ENCODE data around the gene PYURF. TPM values are rescaled to one million over a fixed set of nuclear protein-coding genes. Genes with fewer than 3 reads are reported as not detected.

Gene PYURF
- total RNA-seq, 2 experiments from 2014 or later = 37.0 to 47.5 TPM

GRCh38 chr4:88527787-88528186 lies 4.2 kb upstream of the PYURF start:
- DNase-seq = no peak
- H3K27me3 Mint-ChIP-seq = no peaks in the 10 kb centered on the region
- H3K27ac Mint-ChIP-seq = no peak overlapping the region
- H3K4me3 Mint-ChIP-seq = no peak overlapping the region
- H3K9me3 Mint-ChIP-seq = no peaks in the 10 kb centered on the region
- peaks cover 1% of the 10 kb centered on the region for H3K36me3 Mint-ChIP-seq (ENCODE audit: low read depth)
- POLR2A ChIA-PET = no interaction called here
- H3K4me1 Mint-ChIP-seq = peaks cover 31% of the 10 kb centered on the region
- CTCF ChIA-PET = interaction anchor here (1.5 to 4.7 kb wide), 3 partner anchors 9 to 12 kb away, joined by 4 to 14 read pairs (median 10); no protein-coding TSS in a partner anchor

- Mint-ChIP-seq H3K9me3 (no peaks in the 10 kb centered on the region), H3K4me1 (peaks cover 43% of the 10 kb centered on the region), H3K4me3 (no peak overlapping the region), H3K36me3 (ENCODE audit: low read depth) (peaks cover 9% of the 10 kb centered on the region), H3K27me3 (no peaks in the 10 kb centered on the region), H3K27ac (no peak overlapping the region)
- POLR2A ChIA-PET = interaction anchor here (0.6 kb wide), 2 partner anchors 243 to 246 kb away, joined by 3 read pairs; no protein-coding TSS in a partner anchor
- CTCF ChIA-PET = interaction anchor here (0.6 to 3.0 kb wide), 7 partner anchors 10 to 628 kb away, joined by 3 to 10 read pairs (median 5); no protein-coding TSS in a partner anchor
- no peak for DNase-seq
Measured at GRCh38 chr4:88526221-88526815, 2.7 kb upstream of the PYURF start.

- Mint-ChIP-seq H3K27me3 (no peaks in the 10 kb centered on the region), H3K9me3 (no peaks in the 10 kb centered on the region), H3K27ac (peak overlapping the region; percentile 84), H3K4me1 (peaks cover 47% of the 10 kb centered on the region), H3K36me3 (ENCODE audit: low read depth) (peaks cover 19% of the 10 kb centered on the region), H3K4me3 (peak overlapping the region; percentile 92)
- ChIA-PET POLR2A (no interaction called here), CTCF (interaction anchor here (0.7 to 2.0 kb wide), 5 partner anchors 12 to 476 kb away, joined by 3 to 5 read pairs (median 3); no protein-coding TSS in a partner anchor)
- DNase-seq = no peak
Measured at GRCh38 chr4:88524171-88524570, 595 bp upstream of the PYURF start.

- Mint-ChIP-seq H3K27me3 (no peaks in the 10 kb centered on the region), H3K36me3 (ENCODE audit: low read depth) (peaks cover 19% of the 10 kb centered on the region), H3K4me1 (peaks cover 42% of the 10 kb centered on the region), H3K27ac (peak overlapping the region; percentile 91), H3K9me3 (no peaks in the 10 kb centered on the region), H3K4me3 (peak overlapping the region; percentile 92)
- CTCF ChIA-PET = interaction anchor here (0.8 to 1.4 kb wide), 5 partner anchors 17 to 244 kb away, joined by 3 read pairs; no protein-coding TSS in a partner anchor
- peak; percentile 20 for DNase-seq
- POLR2A ChIA-PET = no interaction called here
Measured at GRCh38 chr4:88522702-88523324, 763 bp downstream of the PYURF start.

GRCh38 chr4:88518911-88519310 lies 4.7 kb downstream of the PYURF start:
- H3K9me3 Mint-ChIP-seq = no peaks in the 10 kb centered on the region
- CTCF ChIA-PET = interaction anchor here (6.0 kb wide), 1 partner anchor 302 kb away, joined by 44 read pairs; no protein-coding TSS in a partner anchor

GRCh38 chr4:88517825-88518224 lies 5.8 kb downstream of the PYURF start:
- CTCF ChIA-PET = interaction anchor here (6.0 kb wide), 1 partner anchor 301 kb away, joined by 44 read pairs; no protein-coding TSS in a partner anchor
- Mint-ChIP-seq H3K4me1 (peaks cover 16% of the 10 kb centered on the region), H3K4me3 (no peak overlapping the region), H3K27ac (no peak overlapping the region), H3K36me3 (ENCODE audit: low read depth) (peaks cover 18% of the 10 kb centered on the region), H3K27me3 (no peaks in the 10 kb centered on the region), H3K9me3 (no peaks in the 10 kb centered on the region)
- POLR2A ChIA-PET = no interaction called here
- no peak for DNase-seq

More at GRCh38 chr4:88518911-88519310, 4.7 kb downstream of the PYURF start:
- no peak for DNase-seq
- POLR2A ChIA-PET = no interaction called here
- no peak overlapping the region for H3K4me3 Mint-ChIP-seq
- no peaks in the 10 kb centered on the region for H3K27me3 Mint-ChIP-seq
- H3K27ac Mint-ChIP-seq = no peak overlapping the region
- H3K4me1 Mint-ChIP-seq = peaks cover 17% of the 10 kb centered on the region
- H3K36me3 Mint-ChIP-seq (ENCODE audit: low read depth) = peaks cover 19% of the 10 kb centered on the region

- no peaks in the 10 kb centered on the region for H3K9me3 Mint-ChIP-seq
- peaks cover 5% of the 10 kb centered on the region for H3K4me1 Mint-ChIP-seq
- POLR2A ChIA-PET = interaction anchor here (0.6 kb wide), 1 partner anchor 464 kb away, joined by 3 read pairs; no protein-coding TSS in a partner anchor
- H3K36me3 Mint-ChIP-seq (ENCODE audit: low read depth) = peaks cover 12% of the 10 kb centered on the region
- H3K27me3 Mint-ChIP-seq = no peaks in the 10 kb centered on the region
- DNase-seq = no peak
- CTCF ChIA-PET = interaction anchor here (1.2 to 6.0 kb wide), 3 partner anchors 10 to 305 kb away, joined by 3 to 44 read pairs (median 4); no protein-coding TSS in a partner anchor
- no peak overlapping the region for H3K4me3 Mint-ChIP-seq
- H3K27ac Mint-ChIP-seq = no peak overlapping the region
Measured at GRCh38 chr4:88516746-88517145, 6.8 kb downstream of the PYURF start.

GRCh38 chr4:88514557-88515511 lies 8.7 kb downstream of the PYURF start:
- no peak for DNase-seq
- Mint-ChIP-seq H3K4me3 (no peak overlapping the region), H3K27me3 (peaks cover 5% of the 10 kb centered on the region), H3K36me3 (ENCODE audit: low read depth) (no peaks in the 10 kb centered on the region), H3K9me3 (no peaks in the 10 kb centered on the region), H3K4me1 (no peaks in the 10 kb centered on the region), H3K27ac (no peak overlapping the region)
- ChIA-PET POLR2A (no interaction called here), CTCF (interaction anchor here (0.6 to 6.0 kb wide), 22 partner anchors 8 to 910 kb away, joined by 3 to 44 read pairs (median 3); partner anchors contain the start of genes HERC6 and PPM1K)

GRCh38 chr4:88511236-88511635 lies 12.3 kb downstream of the PYURF start:
- H3K27me3 Mint-ChIP-seq = peaks cover 5% of the 10 kb centered on the region
- H3K9me3 Mint-ChIP-seq = no peaks in the 10 kb centered on the region
- no peaks in the 10 kb centered on the region for H3K4me1 Mint-ChIP-seq
- DNase-seq = no peak
- CTCF ChIA-PET = interaction anchor here (1.7 kb wide), 1 partner anchor 292 kb away, joined by 4 read pairs; no protein-coding TSS in a partner anchor
- POLR2A ChIA-PET = no interaction called here
- H3K36me3 Mint-ChIP-seq (ENCODE audit: low read depth) = peaks cover 3% of the 10 kb centered on the region
- no peak overlapping the region for H3K27ac Mint-ChIP-seq
- no peak overlapping the region for H3K4me3 Mint-ChIP-seq

- H3K9me3 Mint-ChIP-seq = no peaks in the 10 kb centered on the region
- H3K36me3 Mint-ChIP-seq (ENCODE audit: low read depth) = peaks cover 52% of the 10 kb centered on the region
- H3K4me3 Mint-ChIP-seq = no peak overlapping the region
- POLR2A ChIA-PET = no interaction called here
- H3K27ac Mint-ChIP-seq = no peak overlapping the region
- CTCF ChIA-PET = no interaction called here
- no peak for DNase-seq
- H3K4me1 Mint-ChIP-seq = peaks cover 15% of the 10 kb centered on the region
- no peaks in the 10 kb centered on the region for H3K27me3 Mint-ChIP-seq
Measured at GRCh38 chr4:88503344-88503743, 20.2 kb downstream of the PYURF start.

- ChIA-PET POLR2A (no interaction called here), CTCF (no interaction called here)
- H3K27me3 Mint-ChIP-seq = no peaks in the 10 kb centered on the region
- H3K4me1 Mint-ChIP-seq = peaks cover 10% of the 10 kb centered on the region
- no peak overlapping the region for H3K27ac Mint-ChIP-seq
- H3K9me3 Mint-ChIP-seq = no peaks in the 10 kb centered on the region
- H3K4me3 Mint-ChIP-seq = no peak overlapping the region
- peaks cover 54% of the 10 kb centered on the region for H3K36me3 Mint-ChIP-seq (ENCODE audit: low read depth)
- DNase-seq = no peak
Measured at GRCh38 chr4:88497859-88498409, 25.6 kb downstream of the PYURF start.

GRCh38 chr4:88489100-88489761 lies 34.3 kb downstream of the PYURF start:
- H3K36me3 Mint-ChIP-seq (ENCODE audit: low read depth) = peaks cover 66% of the 10 kb centered on the region
- H3K4me3 Mint-ChIP-seq = no peak overlapping the region
- ChIA-PET CTCF (interaction anchor here (1.2 kb wide), 1 partner anchor 18 kb away, joined by 5 read pairs; no protein-coding TSS in a partner anchor), POLR2A (interaction anchor here (0.6 kb wide), 1 partner anchor 31 kb away, joined by 3 read pairs; no protein-coding TSS in a partner anchor)
- peaks cover 27% of the 10 kb centered on the region for H3K4me1 Mint-ChIP-seq
- H3K27me3 Mint-ChIP-seq = no peaks in the 10 kb centered on the region
- no peak for DNase-seq
- peak overlapping the region; percentile 89 for H3K27ac Mint-ChIP-seq
- no peaks in the 10 kb centered on the region for H3K9me3 Mint-ChIP-seq

Measured in activated CD4-positive, alpha-beta T cell treated with anti-CD3 and anti-CD28 coated beads, Interleukin-2, amount 10 ng/mL, durations not matched to agents 7 days and 5 days (primary cell).